H1 (cell line): ENCODE data around the gene STK11. TPM values are rescaled to one million over a fixed set of nuclear protein-coding genes. Genes with fewer than 3 reads are reported as not detected.

Experiments used
- GABPA ChIP-seq: IDR thresholded peaks from 2 replicates; pipeline ENCODE4 v1.6.1; 2011; ENCODE audit warnings: mild to moderate bottlenecking, low read length, moderate library complexity, borderline replicate concordance; ENCODE audit not compliant: insufficient read depth
- KDM4A ChIP-seq: IDR thresholded peaks from one replicate; pipeline ENCODE4 v1.7.1; 2012; ENCODE audit warnings: low read depth, mild to moderate bottlenecking, moderate library complexity, low read length, inconsistent platforms; ENCODE audit not compliant: severe bottlenecking
- polyA plus RNA-seq, 7 experiments: library from polyadenylated mRNA; depleted of rRNA in 3 of 7; stranded (reverse) in 5 of 7; unstranded in 2 of 7; fragments of >200 nt in 5 of 7; fragments of 200-250 nt in 2 of 7; gene quantifications; 1 replicate in 5 of 7; 2 replicates in 1 of 7; 4 replicates in 1 of 7; pipeline versions ENCODE4 v1.2.1 to v1.2.3, GENCODE V29; 2011 to 2013; ENCODE audit warnings: missing spikeins in 2 of 7, mixed read lengths in 2 of 7
- total RNA-seq: library from RNA; stranded (reverse); fragmentation: NEBNext Ultra II Directional; extraction: Animal tissue kit (Norgen Biotek cat#: 25700); gene quantifications from 2 replicates; pipeline ENCODE4 v1.2.1, GENCODE V29; 2021

STK11 gene
- total and polyA plus RNA-seq, 2 of the 8 experiments (the other 6 are each of a cell fraction or from before 2014, with no cell fraction given) = 45.3 to 70.7 TPM

- TF ChIP-seq KDM4A (no peak), GABPA (no peak)
Observed at GRCh38 chr19:1240925-1241324, 35.3 kb downstream of the STK11 start (continued).
